ENCODE results near the gene NEAT1. TPM values are rescaled to one million over a fixed set of nuclear protein-coding genes. Genes with fewer than 3 reads are reported as not detected.

NEAT1 gene
- polyA plus RNA-seq, 1 donor from 2014 or later = 4.2 TPM

GRCh38 chr11:65420506-65420905, 2.1 kb upstream of the NEAT1 start:
- Histone ChIP-seq H3K27ac (ENCODE audit: low read length) (peak overlapping the region; percentile 92), H4K20me1 (ENCODE audit: insufficient read depth) (no peaks in the 10 kb centered on the region), H3K9ac (ENCODE audit: low read length) (peak overlapping the region; percentile 91), H3K79me2 (replicated peaks; ENCODE audit: insufficient read depth, low read length) (peaks cover 98% of the 10 kb centered on the region), H3K4me3 (ENCODE audit: low read length) (no peak overlapping the region), H2AFZ (ENCODE audit: low read depth, low read length) (no peak overlapping the region), H3K36me3 (ENCODE audit: insufficient read depth, low read length) (no peaks in the 10 kb centered on the region), H3K9me3 (ENCODE audit: low read length) (no peaks in the 10 kb centered on the region), H3K9me2 (ENCODE audit: insufficient read depth, low read length) (no peaks in the 10 kb centered on the region), H3F3A (ENCODE audit: insufficient read depth, low read length, poor library complexity, severe bottlenecking) (no peaks in the 10 kb centered on the region), H3K4me2 (ENCODE audit: low read length) (no peak overlapping the region), H3K27me3 (ENCODE audit: insufficient read depth, low read depth, low read length) (no peaks in the 10 kb centered on the region)
- TF ChIP-seq CTCF (IDR thresholded peaks at IDR 0.05; ENCODE audit: poor library complexity, severe bottlenecking) = no peak
- TF ChIP-seq TAF1 (IDR thresholded peaks at IDR 0.05; ENCODE audit: low read depth) = no peak
- no peak for TF ChIP-seq MXI1 (conservative IDR thresholded peaks at IDR 0.05; ENCODE audit: poor library complexity, severe bottlenecking)
- no peak for TF ChIP-seq EP300 (conservative IDR thresholded peaks at IDR 0.05; ENCODE audit: poor library complexity, severe bottlenecking)
- no peak for TF ChIP-seq SMC3 (conservative IDR thresholded peaks at IDR 0.05; ENCODE audit: poor library complexity)
- no peak for TF ChIP-seq REST (IDR thresholded peaks at IDR 0.05; ENCODE audit: borderline replicate concordance)
- TF ChIP-seq RAD21 (conservative IDR thresholded peaks at IDR 0.05) = no peak
- TF ChIP-seq POLR2AphosphoS5 (IDR thresholded peaks at IDR 0.05) = no peak
- TF ChIP-seq EZH2 (IDR thresholded peaks at IDR 0.05; ENCODE audit: borderline replicate concordance, insufficient read depth, low read length, poor library complexity, severe bottlenecking) = no peak

GRCh38 chr11:65420979-65421793, 1.4 kb upstream of the NEAT1 start:
- Histone ChIP-seq H2AFZ (ENCODE audit: low read depth, low read length) (no peak overlapping the region), H3K4me2 (ENCODE audit: low read length) (peak overlapping the region; percentile 79), H4K20me1 (ENCODE audit: insufficient read depth) (no peaks in the 10 kb centered on the region), H3K36me3 (ENCODE audit: insufficient read depth, low read length) (no peaks in the 10 kb centered on the region), H3F3A (ENCODE audit: insufficient read depth, low read length, poor library complexity, severe bottlenecking) (no peaks in the 10 kb centered on the region), H3K79me2 (replicated peaks; ENCODE audit: insufficient read depth, low read length) (peaks cover 98% of the 10 kb centered on the region), H3K27ac (ENCODE audit: low read length) (peak overlapping the region; percentile 92), H3K9ac (ENCODE audit: low read length) (peak overlapping the region; percentile 91), H3K9me3 (ENCODE audit: low read length) (no peaks in the 10 kb centered on the region), H3K4me3 (ENCODE audit: low read length) (peak overlapping the region; percentile 69), H3K9me2 (ENCODE audit: insufficient read depth, low read length) (no peaks in the 10 kb centered on the region), H3K27me3 (ENCODE audit: insufficient read depth, low read depth, low read length) (no peaks in the 10 kb centered on the region)
- no peak for TF ChIP-seq CTCF (IDR thresholded peaks at IDR 0.05; ENCODE audit: poor library complexity, severe bottlenecking)
- TF ChIP-seq SMC3 (conservative IDR thresholded peaks at IDR 0.05; ENCODE audit: poor library complexity) = no peak
- no peak for TF ChIP-seq POLR2AphosphoS5 (IDR thresholded peaks at IDR 0.05)
- TF ChIP-seq MXI1 (conservative IDR thresholded peaks at IDR 0.05; ENCODE audit: poor library complexity, severe bottlenecking) = no peak
- TF ChIP-seq REST (IDR thresholded peaks at IDR 0.05; ENCODE audit: borderline replicate concordance) = no peak
- TF ChIP-seq EZH2 (IDR thresholded peaks at IDR 0.05; ENCODE audit: borderline replicate concordance, insufficient read depth, low read length, poor library complexity, severe bottlenecking) = no peak
- TF ChIP-seq EP300 (conservative IDR thresholded peaks at IDR 0.05; ENCODE audit: poor library complexity, severe bottlenecking) = no peak
- TF ChIP-seq TAF1 (IDR thresholded peaks at IDR 0.05; ENCODE audit: low read depth) = no peak
- no peak for TF ChIP-seq RAD21 (conservative IDR thresholded peaks at IDR 0.05)

All from neural cell (in vitro differentiated cells).